ENCODE results near the gene SPOPL. TPM values are rescaled to one million over a fixed set of nuclear protein-coding genes. Genes with fewer than 3 reads are reported as not detected.

SPOPL gene
- total and polyA plus RNA-seq, 3 donors from 2014 or later: 9.1 to 14.2 (median 10.6) TPM

DNA sequence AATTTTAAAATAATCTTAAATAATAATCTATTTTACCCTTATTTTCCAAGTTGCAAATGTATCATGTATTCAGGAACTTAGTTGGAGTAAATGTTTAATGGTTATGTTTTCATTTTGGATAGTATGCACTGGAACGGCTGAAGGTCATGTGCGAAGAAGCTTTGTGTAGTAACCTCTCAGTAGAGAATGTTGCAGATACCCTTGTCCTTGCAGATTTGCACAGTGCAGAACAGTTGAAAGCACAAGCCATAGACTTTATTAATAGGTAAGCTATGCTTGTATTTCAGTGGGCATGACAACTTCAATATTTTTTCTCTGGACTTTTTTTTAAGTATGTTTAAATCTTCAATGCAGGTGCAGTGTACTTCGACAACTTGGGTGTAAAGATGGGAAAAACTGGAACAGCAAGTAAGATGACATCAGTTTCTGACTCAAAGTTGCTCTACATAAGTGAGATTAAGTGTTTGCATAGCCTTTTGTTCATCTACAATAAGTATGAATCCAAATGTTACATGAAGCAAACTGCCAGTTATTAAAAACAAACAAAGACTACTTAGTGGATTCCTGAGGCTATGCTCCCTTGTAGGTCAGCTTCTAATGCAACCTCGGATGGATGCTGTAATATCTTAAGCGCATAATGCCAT lies 63.1 kb downstream of the SPOPL start:
- Histone ChIP-seq H3K4me1 (no peaks in the 10 kb centered on the region), H3K4me3 (no peak overlapping the region), H3K27me3 (no peaks in the 10 kb centered on the region), H3K36me3 (ENCODE audit: low read depth, missing control alignments) (no peaks in the 10 kb centered on the region), H3K27ac (no peak overlapping the region), H3K9me3 (no peaks in the 10 kb centered on the region)
- intact Hi-C loops (cut with DNase I; ENCODE audit: low total_unique reads): no loop called here
- DNase-seq: no peak
- TF ChIP-seq POLR2A (IDR thresholded peaks at IDR 0.05): no peak
- TF ChIP-seq, protein P1, sequence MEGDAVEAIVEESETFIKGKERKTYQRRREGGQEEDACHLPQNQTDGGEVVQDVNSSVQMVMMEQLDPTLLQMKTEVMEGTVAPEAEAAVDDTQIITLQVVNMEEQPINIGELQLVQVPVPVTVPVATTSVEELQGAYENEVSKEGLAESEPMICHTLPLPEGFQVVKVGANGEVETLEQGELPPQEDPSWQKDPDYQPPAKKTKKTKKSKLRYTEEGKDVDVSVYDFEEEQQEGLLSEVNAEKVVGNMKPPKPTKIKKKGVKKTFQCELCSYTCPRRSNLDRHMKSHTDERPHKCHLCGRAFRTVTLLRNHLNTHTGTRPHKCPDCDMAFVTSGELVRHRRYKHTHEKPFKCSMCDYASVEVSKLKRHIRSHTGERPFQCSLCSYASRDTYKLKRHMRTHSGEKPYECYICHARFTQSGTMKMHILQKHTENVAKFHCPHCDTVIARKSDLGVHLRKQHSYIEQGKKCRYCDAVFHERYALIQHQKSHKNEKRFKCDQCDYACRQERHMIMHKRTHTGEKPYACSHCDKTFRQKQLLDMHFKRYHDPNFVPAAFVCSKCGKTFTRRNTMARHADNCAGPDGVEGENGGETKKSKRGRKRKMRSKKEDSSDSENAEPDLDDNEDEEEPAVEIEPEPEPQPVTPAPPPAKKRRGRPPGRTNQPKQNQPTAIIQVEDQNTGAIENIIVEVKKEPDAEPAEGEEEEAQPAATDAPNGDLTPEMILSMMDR (IDR thresholded peaks at IDR 0.05): no peak
- WGBS, 2 donors: 84 to 87% methylated on average over 5 of the region's 5 CpGs

- Histone ChIP-seq H3K27me3 (no peaks in the 10 kb centered on the region), H3K4me1 (no peaks in the 10 kb centered on the region), H3K36me3 (ENCODE audit: low read depth, missing control alignments) (no peaks in the 10 kb centered on the region), H3K9me3 (no peaks in the 10 kb centered on the region), H3K4me3 (no peak overlapping the region), H3K27ac (no peak overlapping the region)
- intact Hi-C loops (cut with DNase I; ENCODE audit: low total_unique reads): no loop called here
- DNase-seq: no peak
- TF ChIP-seq, protein P1 (IDR thresholded peaks at IDR 0.05): no peak
- TF ChIP-seq POLR2A (IDR thresholded peaks at IDR 0.05): no peak
These were observed 63.6 kb downstream of the SPOPL start for GRCh38 chr2:138565230-138565598.

GRCh38 chr2:138572318-138572717 lies 70.7 kb downstream of the SPOPL start:
- no peaks in the 10 kb centered on the region for H3K4me1 ChIP-seq
- intact Hi-C loops (cut with DNase I; ENCODE audit: low total_unique reads): no loop called here
- WGBS, 2 donors: 94% methylated on average over 2 of the region's 2 CpGs
- no peaks in the 10 kb centered on the region for H3K9me3 ChIP-seq
- no peak overlapping the region for H3K27ac ChIP-seq
- H3K4me3 ChIP-seq: no peak overlapping the region
- H3K36me3 ChIP-seq (ENCODE audit: low read depth, missing control alignments): no peaks in the 10 kb centered on the region
- TF ChIP-seq POLR2A (IDR thresholded peaks at IDR 0.05): no peak
- TF ChIP-seq, protein P1 (IDR thresholded peaks at IDR 0.05): no peak
- H3K27me3 ChIP-seq: no peaks in the 10 kb centered on the region
- DNase-seq: no peak

DNA sequence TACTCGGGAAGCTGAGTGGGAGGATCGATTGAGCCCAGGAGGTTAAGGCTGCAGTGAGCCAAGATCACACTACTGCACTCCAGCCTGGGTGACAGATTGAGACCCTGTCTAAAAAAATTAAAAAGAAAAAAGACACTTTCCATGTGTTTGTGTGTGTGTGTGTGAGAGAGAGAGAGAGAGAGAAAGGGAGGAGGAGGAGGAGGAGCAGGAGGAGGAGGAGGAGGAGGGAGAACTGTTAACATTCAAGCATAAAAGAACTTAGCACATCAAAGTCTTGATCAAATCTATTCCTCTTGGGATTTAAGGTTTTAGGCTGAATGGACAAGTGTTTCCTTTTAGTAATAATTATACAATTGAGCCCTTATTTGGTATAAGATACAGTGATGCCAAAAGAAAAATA lies 75.5 kb downstream of the SPOPL start:
- intact Hi-C loops (cut with DNase I; ENCODE audit: low total_unique reads): no loop called here
- WGBS, 2 donors: 90 to 94% methylated on average over 2 of the region's 2 CpGs
- Histone ChIP-seq H3K4me3 (no peak overlapping the region), H3K9me3 (no peaks in the 10 kb centered on the region), H3K27me3 (no peaks in the 10 kb centered on the region), H3K4me1 (no peaks in the 10 kb centered on the region), H3K36me3 (ENCODE audit: low read depth, missing control alignments) (no peaks in the 10 kb centered on the region), H3K27ac (no peak overlapping the region)
- no peak for DNase-seq
- TF ChIP-seq, protein P1 (IDR thresholded peaks at IDR 0.05): no peak
- TF ChIP-seq POLR2A (IDR thresholded peaks at IDR 0.05): no peak

- no peaks in the 10 kb centered on the region for H3K36me3 ChIP-seq (ENCODE audit: low read depth, missing control alignments)
- H3K4me3 ChIP-seq: no peak overlapping the region
- no peaks in the 10 kb centered on the region for H3K27me3 ChIP-seq
- no peak for DNase-seq
- H3K27ac ChIP-seq: no peak overlapping the region
- H3K4me1 ChIP-seq: no peaks in the 10 kb centered on the region
- TF ChIP-seq, protein P1 (IDR thresholded peaks at IDR 0.05): no peak
- no peak for TF ChIP-seq POLR2A (IDR thresholded peaks at IDR 0.05)
- intact Hi-C loops (cut with DNase I; ENCODE audit: low total_unique reads): no loop called here
- no peaks in the 10 kb centered on the region for H3K9me3 ChIP-seq
- 96% methylated on average over 3 of the region's 3 CpGs for WGBS, 2 donors
These were observed 78.0 kb downstream of the SPOPL start for GRCh38 chr2:138579556-138579955.

Data from testis (tissue), 3 donors.